IMR-90 (cell line): ENCODE measurements around the gene ANKS3.

Source experiments
- FOS ChIP-seq: fragments of 150-350 bp; IDR thresholded peaks from 2 replicates; pipeline ENCODE4 v1.6.1; 2016; ENCODE audit warnings: low read depth, low read length
- MAFK ChIP-seq: IDR thresholded peaks from 2 replicates; pipeline ENCODE4 v1.6.1; 2012; ENCODE audit warnings: low read depth, low read length, improper control_type of control experiment
- MAZ ChIP-seq: IDR thresholded peaks from 2 replicates; pipeline ENCODE4 v1.6.1; 2012; ENCODE audit warnings: low read depth, mild to moderate bottlenecking, low read length, improper control_type of control experiment, moderate library complexity, borderline replicate concordance
- POLR2A ChIP-seq: IDR thresholded peaks from 2 replicates; pipeline ENCODE4 v1.6.1; 2012; ENCODE audit warnings: mild to moderate bottlenecking, low read depth, low read length
- RAD21 ChIP-seq: IDR thresholded peaks from 2 replicates; pipeline ENCODE4 v1.6.1; 2012; ENCODE audit warnings: low read length, improper control_type of control experiment
- RCOR1 ChIP-seq: IDR thresholded peaks from 2 replicates; pipeline ENCODE4 v1.6.1; 2012; ENCODE audit warnings: mild to moderate bottlenecking, low read length, improper control_type of control experiment; ENCODE audit not compliant: insufficient replicate concordance
- SMC3 ChIP-seq: fragments of 150-350 bp; IDR thresholded peaks from 2 replicates; pipeline ENCODE4 v1.6.1; 2016; ENCODE audit warnings: low read depth, mild to moderate bottlenecking, antibody characterized with exemption, low read length, moderate library complexity
- TF ChIP-seq, protein P1 (sequence below): conservative IDR thresholded peaks from 2 replicates; pipeline ENCODE4 v1.5.1; 2012; ENCODE audit warnings: mild to moderate bottlenecking, low read depth, low read length, improper control_type of control experiment
- TF ChIP-seq, protein P2 (sequence below): fragments of 150-350 bp; IDR thresholded peaks from 2 replicates; pipeline ENCODE4 v1.6.1; 2017; ENCODE audit warnings: mild to moderate bottlenecking, antibody characterized with exemption, low read length, low read depth

DNA sequence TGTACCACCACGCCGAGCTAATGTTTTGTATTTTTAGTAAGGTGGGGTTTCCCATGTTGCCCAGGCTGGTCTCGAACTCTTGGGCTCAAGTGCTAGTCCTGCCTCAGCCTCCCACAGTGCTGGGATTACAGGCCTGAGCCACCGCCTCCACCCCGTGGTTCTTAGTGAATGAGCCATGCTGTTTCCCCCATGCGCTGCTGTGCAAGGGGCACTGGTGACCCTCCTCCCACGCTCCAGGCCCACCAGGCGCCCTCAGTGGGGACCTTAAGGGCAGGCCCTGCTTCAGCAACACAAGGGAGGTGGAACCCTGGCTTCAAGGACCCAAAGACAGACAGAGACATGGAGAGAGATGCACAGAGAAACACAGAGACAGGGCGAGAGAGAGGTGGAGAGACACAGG, 56.1 kb downstream of the ANKS3 start:
- TF ChIP-seq, protein P1, sequence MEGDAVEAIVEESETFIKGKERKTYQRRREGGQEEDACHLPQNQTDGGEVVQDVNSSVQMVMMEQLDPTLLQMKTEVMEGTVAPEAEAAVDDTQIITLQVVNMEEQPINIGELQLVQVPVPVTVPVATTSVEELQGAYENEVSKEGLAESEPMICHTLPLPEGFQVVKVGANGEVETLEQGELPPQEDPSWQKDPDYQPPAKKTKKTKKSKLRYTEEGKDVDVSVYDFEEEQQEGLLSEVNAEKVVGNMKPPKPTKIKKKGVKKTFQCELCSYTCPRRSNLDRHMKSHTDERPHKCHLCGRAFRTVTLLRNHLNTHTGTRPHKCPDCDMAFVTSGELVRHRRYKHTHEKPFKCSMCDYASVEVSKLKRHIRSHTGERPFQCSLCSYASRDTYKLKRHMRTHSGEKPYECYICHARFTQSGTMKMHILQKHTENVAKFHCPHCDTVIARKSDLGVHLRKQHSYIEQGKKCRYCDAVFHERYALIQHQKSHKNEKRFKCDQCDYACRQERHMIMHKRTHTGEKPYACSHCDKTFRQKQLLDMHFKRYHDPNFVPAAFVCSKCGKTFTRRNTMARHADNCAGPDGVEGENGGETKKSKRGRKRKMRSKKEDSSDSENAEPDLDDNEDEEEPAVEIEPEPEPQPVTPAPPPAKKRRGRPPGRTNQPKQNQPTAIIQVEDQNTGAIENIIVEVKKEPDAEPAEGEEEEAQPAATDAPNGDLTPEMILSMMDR: no peak
- TF ChIP-seq FOS (no peak), POLR2A (no peak), RCOR1 (no peak), MAZ (no peak), RAD21 (no peak), MAFK (no peak), SMC3 (no peak)
- TF ChIP-seq, protein P2, sequence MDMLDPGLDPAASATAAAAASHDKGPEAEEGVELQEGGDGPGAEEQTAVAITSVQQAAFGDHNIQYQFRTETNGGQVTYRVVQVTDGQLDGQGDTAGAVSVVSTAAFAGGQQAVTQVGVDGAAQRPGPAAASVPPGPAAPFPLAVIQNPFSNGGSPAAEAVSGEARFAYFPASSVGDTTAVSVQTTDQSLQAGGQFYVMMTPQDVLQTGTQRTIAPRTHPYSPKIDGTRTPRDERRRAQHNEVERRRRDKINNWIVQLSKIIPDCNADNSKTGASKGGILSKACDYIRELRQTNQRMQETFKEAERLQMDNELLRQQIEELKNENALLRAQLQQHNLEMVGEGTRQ: no peak
